H9 (cell line): ENCODE results near the gene CLIP1. TPM values are rescaled to one million over a fixed set of nuclear protein-coding genes. Genes with fewer than 3 reads are reported as not detected.

Source experiments
- DNase-seq: peaks from one replicate; pipeline ENCODE4 v3.0.0-alpha.2; 2017
- H2AFZ ChIP-seq: one replicate; pipeline ENCODE4 v1.6.1; 2013; ENCODE audit warnings: mild to moderate bottlenecking, low read length, control low read depth, moderate library complexity
- H2AK5ac ChIP-seq: 2 replicates; pipeline ENCODE4 v1.6.1; 2013; ENCODE audit warnings: low read length, control low read depth, mixed read lengths; ENCODE audit not compliant: insufficient read length
- H2BK120ac ChIP-seq: one replicate; pipeline ENCODE4 v1.6.1; 2013; ENCODE audit warnings: low read depth, mild to moderate bottlenecking, low read length, control low read depth, inconsistent platforms; ENCODE audit not compliant: poor library complexity, severe bottlenecking
- H2BK12ac ChIP-seq: 2 replicates; pipeline ENCODE4 v1.6.1; 2013; ENCODE audit warnings: low read length, control low read depth, mixed read lengths, low read depth; ENCODE audit not compliant: insufficient read length
- H2BK15ac ChIP-seq: 2 replicates; pipeline ENCODE4 v1.6.1; 2013; ENCODE audit warnings: low read depth, low read length, control low read depth
- H2BK20ac ChIP-seq: one replicate; pipeline ENCODE4 v1.6.1; 2013; ENCODE audit warnings: low read depth, mild to moderate bottlenecking, low read length, control low read depth, inconsistent platforms; ENCODE audit not compliant: poor library complexity, severe bottlenecking
- H2BK5ac ChIP-seq: 2 replicates; pipeline ENCODE4 v1.6.1; 2013; ENCODE audit warnings: low read length, control low read depth, mixed read lengths; ENCODE audit not compliant: insufficient read length
- H3K14ac ChIP-seq: 2 replicates; pipeline ENCODE4 v1.6.1; 2013; ENCODE audit warnings: low read length, control low read depth; ENCODE audit not compliant: insufficient read depth
- H3K18ac ChIP-seq: 2 replicates; pipeline ENCODE4 v1.6.1; 2013; ENCODE audit warnings: low read depth, mild to moderate bottlenecking, mixed read lengths, low read length, control low read depth; ENCODE audit not compliant: insufficient read length
- H3K23ac ChIP-seq: 2 replicates; pipeline ENCODE4 v1.6.1; 2013; ENCODE audit warnings: low read length, control low read depth, mixed read lengths, low read depth; ENCODE audit not compliant: insufficient read length
- H3K23me2 ChIP-seq: 2 replicates; pipeline ENCODE4 v1.6.1; 2013; ENCODE audit warnings: low read depth, mild to moderate bottlenecking, mixed read lengths, low read length, control low read depth; ENCODE audit not compliant: insufficient read length, poor library complexity, severe bottlenecking
- H3K27ac ChIP-seq: 2 replicates; pipeline ENCODE4 v1.5.1; 2013; ENCODE audit warnings: low read length, control low read depth, mixed read lengths, low read depth; ENCODE audit not compliant: insufficient read length
- H3K27me3 ChIP-seq: 2 replicates; pipeline ENCODE4 v1.6.1; 2013; ENCODE audit warnings: low read length, control low read depth, inconsistent platforms; ENCODE audit not compliant: insufficient read depth
- H3K4ac ChIP-seq: 2 replicates; pipeline ENCODE4 v1.6.1; 2013; ENCODE audit warnings: low read depth, mild to moderate bottlenecking, control low read depth, inconsistent platforms, low read length, moderate library complexity
- H3K4me1 ChIP-seq: 2 replicates; pipeline ENCODE4 v1.6.1; 2013; ENCODE audit warnings: low read length, control low read depth, inconsistent platforms; ENCODE audit not compliant: insufficient read depth
- H3K4me2 ChIP-seq: 2 replicates; pipeline ENCODE4 v1.6.1; 2013; ENCODE audit warnings: low read length, control low read depth, mixed read lengths; ENCODE audit not compliant: insufficient read length, insufficient read depth
- H3K56ac ChIP-seq: 2 replicates; pipeline ENCODE4 v1.6.1; 2013; ENCODE audit warnings: low read depth, mild to moderate bottlenecking, mixed read lengths, low read length, control low read depth; ENCODE audit not compliant: insufficient read length
- H3K79me1 ChIP-seq: 2 replicates; pipeline ENCODE4 v1.6.1; 2013; ENCODE audit warnings: low read depth, mild to moderate bottlenecking, moderate library complexity, low read length, control low read depth, inconsistent platforms; ENCODE audit not compliant: insufficient read depth, poor library complexity, severe bottlenecking
- H3K79me2 ChIP-seq: 2 replicates; pipeline ENCODE4 v1.6.1; 2013; ENCODE audit warnings: low read length, control low read depth, inconsistent platforms; ENCODE audit not compliant: insufficient read depth
- H3K9ac ChIP-seq: 2 replicates; pipeline ENCODE4 v1.6.1; 2013; ENCODE audit warnings: low read length, control low read depth, mixed read lengths; ENCODE audit not compliant: insufficient read length; ENCODE audit errors: extremely low read depth
- H3K9me3 ChIP-seq: one replicate; pipeline ENCODE4 v1.6.1; 2013; ENCODE audit warnings: low read depth, low read length, inconsistent platforms; ENCODE audit not compliant: control insufficient read depth
- H3T11ph ChIP-seq: one replicate; pipeline ENCODE4 v1.6.1; 2013; ENCODE audit warnings: mild to moderate bottlenecking, low read length, control low read depth, inconsistent platforms
- H4K20me1 ChIP-seq: one replicate; pipeline ENCODE4 v1.6.1; 2013; ENCODE audit not compliant: control insufficient read depth, insufficient read length, insufficient read depth
- H4K5ac ChIP-seq: 2 replicates; pipeline ENCODE4 v1.6.1; 2013; ENCODE audit warnings: low read depth, mild to moderate bottlenecking, mixed read lengths, low read length, control low read depth; ENCODE audit not compliant: insufficient read length
- H4K8ac ChIP-seq: replicated peaks from 2 replicates; pipeline ENCODE4 v1.6.1; 2013; ENCODE audit warnings: low read length, control low read depth, mixed read lengths, low read depth; ENCODE audit not compliant: insufficient read length
- H4K91ac ChIP-seq: 2 replicates; pipeline ENCODE4 v1.6.1; 2013; ENCODE audit warnings: low read depth, mild to moderate bottlenecking, moderate library complexity, mixed read lengths, low read length, control low read depth; ENCODE audit not compliant: insufficient read length
- H3K27ac Mint-ChIP-seq, 3 experiments: 2 replicates in 2 of 3; 3 replicates in 1 of 3; pipeline ENCODE4 v1.8.0; 2020 to 2021; ENCODE audit warnings: mixed read lengths in 3 of 3, mild to moderate bottlenecking in 1 of 3, moderate library complexity in 1 of 3
- H3K27me3 Mint-ChIP-seq: 2 replicates; pipeline ENCODE4 v1.8.0; 2021; ENCODE audit warnings: low read depth, mild to moderate bottlenecking, moderate library complexity, mixed read lengths
- H3K36me3 Mint-ChIP-seq, 3 experiments: 2 replicates in 2 of 3; 3 replicates in 1 of 3; pipeline ENCODE4 v1.8.0; 2020 to 2021; ENCODE audit warnings: low read depth in 3 of 3, mixed read lengths in 3 of 3; ENCODE audit not compliant: insufficient read depth in 1 of 3
- H3K4me1 Mint-ChIP-seq, 2 experiments: 2 replicates each; pipeline ENCODE4 v1.8.0; 2020; ENCODE audit warnings: mixed read lengths in 2 of 2
- H3K4me3 Mint-ChIP-seq, 2 experiments: 2 replicates in 1 of 2; 3 replicates in 1 of 2; pipeline ENCODE4 v1.8.0; 2020 to 2021; ENCODE audit warnings: mild to moderate bottlenecking in 2 of 2, mixed read lengths in 2 of 2, moderate library complexity in 1 of 2
- H3K9me3 Mint-ChIP-seq, 2 experiments: 2 replicates in 1 of 2; 3 replicates in 1 of 2; pipeline ENCODE4 v1.8.0; 2020; ENCODE audit warnings: mild to moderate bottlenecking in 2 of 2, mixed read lengths in 2 of 2, moderate library complexity in 1 of 2
- CTCF ChIP-seq: fragments of 200-600 bp; sonication (generic); conservative IDR thresholded peaks from 3 replicates; pipeline ENCODE4 v1.8.0; 2021; ENCODE audit warnings: antibody characterized with exemption, mild to moderate bottlenecking
- WGBS: extraction: QIAGEN DNeasy Blood & Tissue Kit; methylation state at CpG from one replicate; pipeline ENCODE4 v1.1.7; 2013; ENCODE audit warnings: missing lambda C conversion rate, low lambda C conversion rate, mixed read lengths; ENCODE audit not compliant: insufficient read length; ENCODE audit errors: extremely low coverage; 5-methylcytosine and 5-hydroxymethylcytosine counted together
- total RNA-seq: library from RNA; stranded (reverse); gene quantifications from 2 replicates; pipeline ENCODE4 v1.2.1, GENCODE V29; 2021

The CLIP1 gene
- total RNA-seq, 1 experiment from 2014 or later: 23.6 TPM

DNA sequence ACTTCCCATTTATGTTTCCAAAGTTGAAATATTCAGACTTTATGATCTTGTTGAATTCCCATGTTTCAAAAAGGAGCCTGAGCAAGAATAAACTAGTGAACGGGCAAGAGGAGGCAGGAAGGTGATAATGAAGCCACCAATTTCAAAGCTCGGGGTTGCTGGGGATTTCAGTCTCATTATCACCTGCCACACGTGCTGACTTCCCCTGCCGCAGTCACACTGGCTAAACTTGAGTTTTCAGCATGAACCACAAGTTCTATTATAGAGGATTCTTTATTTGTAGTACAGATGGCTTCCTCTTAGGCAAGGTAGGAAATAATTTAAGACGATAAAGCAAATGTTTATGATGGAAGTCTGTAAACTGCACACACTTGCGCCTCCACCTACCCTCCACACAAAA is 178.5 kb downstream of the CLIP1 start:
- H3T11ph ChIP-seq: no peak overlapping the region
- no peak for DNase-seq
- no peak overlapping the region for H4K5ac ChIP-seq
- H2BK15ac ChIP-seq: no peak overlapping the region
- H3K36me3 Mint-ChIP-seq: peaks cover 3 to 41% (median 17%) of the 10 kb centered on the region in 3 experiments
- H3K27ac ChIP-seq: no peak overlapping the region
- H3K4ac ChIP-seq: no peak overlapping the region
- no peaks in the 10 kb centered on the region for H3K4me1 ChIP-seq
- no peak overlapping the region for H2AK5ac ChIP-seq
- H4K8ac ChIP-seq: no peak overlapping the region
- no peak overlapping the region for H3K27ac Mint-ChIP-seq
- no peaks in the 10 kb centered on the region for H3K27me3 ChIP-seq
- H3K4me3 Mint-ChIP-seq: no peak overlapping the region
- H2BK120ac ChIP-seq: no peak overlapping the region
- no peak overlapping the region for H3K23ac ChIP-seq
- H3K79me1 ChIP-seq: no peaks in the 10 kb centered on the region
- H2BK20ac ChIP-seq: no peak overlapping the region
- no CpG with 5 or more reads among the region's 6 CpGs for WGBS
- no peaks in the 10 kb centered on the region for H4K20me1 ChIP-seq
- H3K79me2 ChIP-seq: no peaks in the 10 kb centered on the region
- no peak overlapping the region for H3K18ac ChIP-seq
- H2AFZ ChIP-seq: no peak overlapping the region
- no peak overlapping the region for H4K91ac ChIP-seq
- no peaks in the 10 kb centered on the region for H3K4me1 Mint-ChIP-seq
- H3K14ac ChIP-seq: no peak overlapping the region
- no peaks in the 10 kb centered on the region for H3K27me3 Mint-ChIP-seq
- no peak for TF ChIP-seq CTCF
- no peaks in the 10 kb centered on the region for H3K9me3 ChIP-seq
- H3K4me2 ChIP-seq: no peak overlapping the region
- no peak overlapping the region for H2BK12ac ChIP-seq
- no peaks in the 10 kb centered on the region for H3K9me3 Mint-ChIP-seq
- no peak overlapping the region for H2BK5ac ChIP-seq
- no peak overlapping the region for H3K56ac ChIP-seq
- H3K23me2 ChIP-seq: no peaks in the 10 kb centered on the region
- no peak overlapping the region for H3K9ac ChIP-seq
